Measurements from ENCODE around the gene DNAJA3.
A peak's percentile ranks its signal among the peaks of the same experiment; 100 is the strongest.

The DNAJA3 gene

DNA sequence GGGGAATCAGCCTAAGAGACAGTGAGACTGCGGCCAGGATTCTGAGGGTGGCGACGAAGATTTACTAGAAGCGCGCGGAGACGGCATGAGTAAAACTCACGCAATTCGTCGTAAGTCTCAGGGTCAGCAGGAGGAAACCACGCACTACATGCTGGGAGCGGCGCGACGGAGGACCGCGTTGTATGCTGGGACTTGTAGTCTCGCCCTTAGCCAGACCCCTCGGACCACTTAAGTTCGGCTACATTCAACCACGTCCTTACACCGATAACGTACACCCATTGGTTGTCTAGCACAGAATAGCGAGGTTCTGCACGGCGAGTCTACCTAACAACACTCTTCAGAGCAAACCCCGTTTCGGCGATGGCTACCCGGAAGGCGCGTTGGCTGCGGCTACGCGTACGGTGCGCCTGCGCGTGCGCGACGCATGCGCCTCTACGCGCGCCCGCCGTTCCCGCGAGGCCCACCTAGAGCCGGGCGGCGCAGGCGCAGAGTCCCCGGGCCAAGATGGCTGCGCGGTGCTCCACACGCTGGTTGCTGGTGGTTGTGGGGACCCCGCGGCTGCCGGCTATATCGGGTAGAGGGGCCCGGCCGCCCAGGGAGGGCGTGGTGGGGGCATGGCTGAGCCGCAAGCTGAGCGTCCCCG is at the start of gene DNAJA3:
DNAJA3 (plus strand) TSS at position 491 of the 643 bp plus-strand sequence; CDS start at position 505, 14 bp downstream.
- peak; percentile 85 to 86 for DNase-seq (ENCODE audit: extremely low read depth in 1 of 2, low read depth in 1 of 2)

DNA sequence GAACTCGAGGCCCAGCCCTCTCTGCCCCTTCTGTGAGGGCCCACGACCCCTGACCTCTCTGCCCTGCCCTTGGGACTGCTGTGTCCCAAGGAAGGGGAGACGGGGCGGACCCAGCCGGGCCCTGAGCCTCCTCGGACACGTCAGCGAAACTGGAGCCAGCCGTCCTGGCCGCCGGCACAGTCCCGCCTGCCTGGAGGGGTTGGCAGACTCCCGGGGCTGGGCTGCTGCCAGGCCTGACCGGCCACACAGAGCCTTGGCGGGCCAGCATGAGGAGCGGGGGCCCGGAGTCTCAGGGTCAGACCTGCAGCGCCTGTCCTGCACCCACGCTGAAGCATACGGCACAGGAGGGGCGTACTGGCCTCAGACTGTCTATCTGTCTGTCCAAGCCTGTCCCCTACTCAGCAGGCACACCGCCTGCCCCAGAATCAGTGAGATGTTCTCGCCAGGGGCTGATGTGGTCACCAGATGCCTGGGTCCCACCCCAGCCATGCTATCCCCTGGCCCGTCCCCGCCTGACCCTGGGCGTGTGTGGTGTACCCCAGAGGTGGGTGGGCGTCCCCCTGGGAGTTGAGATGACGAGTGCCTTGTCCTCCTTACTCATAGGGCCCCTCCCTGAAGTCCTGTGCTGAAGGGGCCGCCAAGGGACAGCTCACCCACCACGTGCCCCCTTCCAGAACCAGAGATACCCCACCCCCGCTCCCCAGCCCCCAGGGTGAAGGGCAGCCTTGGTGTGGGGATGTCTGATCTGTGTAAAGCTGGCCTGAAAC is 49.4 kb upstream of the DNAJA3 start:
- DNase-seq (ENCODE audit: extremely low read depth in 1 of 2, low read depth in 1 of 2): no peak

- no peak for DNase-seq (ENCODE audit: extremely low read depth in 1 of 2, low read depth in 1 of 2)
Measured at GRCh38 chr16:4376893-4377572, 48.6 kb upstream of the DNAJA3 start.

- DNase-seq (ENCODE audit: extremely low read depth in 1 of 2, low read depth in 1 of 2): no peak
Measured at GRCh38 chr16:4377573-4378154, 48.0 kb upstream of the DNAJA3 start.

GRCh38 chr16:4378161-4378666 is 47.5 kb upstream of the DNAJA3 start:
- DNase-seq (ENCODE audit: extremely low read depth in 1 of 2, low read depth in 1 of 2): no peak

- no peak for DNase-seq (ENCODE audit: extremely low read depth in 1 of 2, low read depth in 1 of 2)
Measured at GRCh38 chr16:4378999-4379690, 46.5 kb upstream of the DNAJA3 start.

GRCh38 chr16:4380119-4381063 is 45.3 kb upstream of the DNAJA3 start:
- DNase-seq (ENCODE audit: extremely low read depth in 1 of 2, low read depth in 1 of 2): no peak

DNA sequence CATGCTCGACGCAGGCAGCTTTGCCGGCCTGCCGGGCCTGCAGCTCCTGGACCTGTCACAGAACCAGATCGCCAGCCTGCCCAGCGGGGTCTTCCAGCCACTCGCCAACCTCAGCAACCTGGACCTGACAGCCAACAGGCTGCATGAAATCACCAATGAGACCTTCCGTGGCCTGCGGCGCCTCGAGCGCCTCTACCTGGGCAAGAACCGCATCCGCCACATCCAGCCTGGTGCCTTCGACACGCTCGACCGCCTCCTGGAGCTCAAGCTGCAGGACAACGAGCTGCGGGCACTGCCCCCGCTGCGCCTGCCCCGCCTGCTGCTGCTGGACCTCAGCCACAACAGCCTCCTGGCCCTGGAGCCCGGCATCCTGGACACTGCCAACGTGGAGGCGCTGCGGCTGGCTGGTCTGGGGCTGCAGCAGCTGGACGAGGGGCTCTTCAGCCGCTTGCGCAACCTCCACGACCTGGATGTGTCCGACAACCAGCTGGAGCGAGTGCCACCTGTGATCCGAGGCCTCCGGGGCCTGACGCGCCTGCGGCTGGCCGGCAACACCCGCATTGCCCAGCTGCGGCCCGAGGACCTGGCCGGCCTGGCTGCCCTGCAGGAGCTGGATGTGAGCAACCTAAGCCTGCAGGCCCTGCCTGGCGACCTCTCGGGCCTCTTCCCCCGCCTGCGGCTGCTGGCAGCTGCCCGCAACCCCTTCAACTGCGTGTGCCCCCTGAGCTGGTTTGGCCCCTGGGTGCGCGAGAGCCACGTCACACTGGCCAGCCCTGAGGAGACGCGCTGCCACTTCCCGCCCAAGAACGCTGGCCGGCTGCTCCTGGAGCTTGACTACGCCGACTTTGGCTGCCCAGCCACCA is 44.4 kb upstream of the DNAJA3 start:
- DNase-seq (ENCODE audit: extremely low read depth in 1 of 2, low read depth in 1 of 2): no peak

GRCh38 chr16:4381935-4382794 is 43.5 kb upstream of the DNAJA3 start:
- DNase-seq (ENCODE audit: extremely low read depth in 1 of 2, low read depth in 1 of 2): no peak

DNA sequence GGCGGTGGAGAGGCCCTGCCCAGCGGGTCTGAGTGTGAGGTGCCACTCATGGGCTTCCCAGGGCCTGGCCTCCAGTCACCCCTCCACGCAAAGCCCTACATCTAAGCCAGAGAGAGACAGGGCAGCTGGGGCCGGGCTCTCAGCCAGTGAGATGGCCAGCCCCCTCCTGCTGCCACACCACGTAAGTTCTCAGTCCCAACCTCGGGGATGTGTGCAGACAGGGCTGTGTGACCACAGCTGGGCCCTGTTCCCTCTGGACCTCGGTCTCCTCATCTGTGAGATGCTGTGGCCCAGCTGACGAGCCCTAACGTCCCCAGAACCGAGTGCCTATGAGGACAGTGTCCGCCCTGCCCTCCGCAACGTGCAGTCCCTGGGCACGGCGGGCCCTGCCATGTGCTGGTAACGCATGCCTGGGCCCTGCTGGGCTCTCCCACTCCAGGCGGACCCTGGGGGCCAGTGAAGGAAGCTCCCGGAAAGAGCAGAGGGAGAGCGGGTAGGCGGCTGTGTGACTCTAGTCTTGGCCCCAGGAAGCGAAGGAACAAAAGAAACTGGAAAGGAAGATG is 42.8 kb upstream of the DNAJA3 start:
- DNase-seq (ENCODE audit: extremely low read depth in 1 of 2, low read depth in 1 of 2): no peak

GRCh38 chr16:4383591-4384444 is 41.9 kb upstream of the DNAJA3 start:
- no peak for DNase-seq (ENCODE audit: extremely low read depth in 1 of 2, low read depth in 1 of 2)

- DNase-seq (ENCODE audit: extremely low read depth in 1 of 2, low read depth in 1 of 2): no peak
Measured at GRCh38 chr16:4384509-4384942, 41.1 kb upstream of the DNAJA3 start.

DNA sequence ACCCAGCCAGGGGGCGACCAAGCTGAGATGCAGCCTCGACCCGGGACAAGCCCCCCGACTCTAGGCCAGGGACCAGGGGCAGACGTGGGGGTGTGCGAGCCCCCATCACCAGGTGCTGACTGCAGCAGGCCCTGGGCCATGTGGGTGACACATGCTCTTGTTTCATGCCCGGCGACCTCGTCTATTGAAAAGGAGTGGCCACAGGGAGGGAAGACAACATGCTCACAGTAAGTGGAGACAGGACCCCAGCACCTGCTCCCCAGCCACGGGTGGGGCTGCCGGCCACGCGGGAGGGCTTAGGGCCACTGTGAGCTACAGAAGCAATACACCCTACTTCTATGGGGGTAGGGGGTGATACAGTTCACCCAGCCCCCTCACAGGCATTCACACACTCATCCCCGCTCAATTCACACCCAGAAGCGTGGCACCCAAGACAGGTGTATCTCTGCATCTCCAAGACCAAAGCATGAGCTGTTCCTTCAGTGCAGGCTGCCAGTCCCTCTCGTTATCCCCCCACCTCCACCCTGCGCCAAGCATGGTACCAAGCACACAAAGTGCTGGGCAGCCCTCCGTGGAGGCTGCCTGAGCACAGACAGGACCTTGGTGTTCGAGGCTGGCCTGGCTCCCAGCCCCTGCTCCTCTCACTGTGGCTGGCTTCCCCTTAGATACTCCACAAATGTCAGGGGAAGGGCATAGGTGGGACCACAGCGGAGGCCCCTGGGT is 40.4 kb upstream of the DNAJA3 start:
- DNase-seq (ENCODE audit: extremely low read depth in 1 of 2, low read depth in 1 of 2): no peak

GRCh38 chr16:4385789-4386450 is 39.7 kb upstream of the DNAJA3 start:
- DNase-seq (ENCODE audit: extremely low read depth in 1 of 2, low read depth in 1 of 2): no peak

GRCh38 chr16:4386451-4386805 is 39.2 kb upstream of the DNAJA3 start:
- no peak for DNase-seq (ENCODE audit: extremely low read depth in 1 of 2, low read depth in 1 of 2)
